Posterior vena cava (tissue), 2 donors: ENCODE results near the gene ACVR1C. TPM values are rescaled to one million over a fixed set of nuclear protein-coding genes. Genes with fewer than 3 reads are reported as not detected.
"Not testable (repeated sequence)": the region's sequence is repeated elsewhere in the genome, so short reads cannot be mapped to it uniquely, and the experiment has no call there.

Source experiments
- DNase-seq: peaks from one replicate; pipeline ENCODE4 v3.0.0-alpha.2; 2020; ENCODE audit warnings: low spot score
- intact Hi-C, 2 donors: fragments of 100-400 bp; cut with DNase I; formaldehyde crosslinking; loops; one replicate each; pipeline versions ENCODE4 v1.14.1 to v1.14.2; 2022 to 2023
- total RNA-seq, 2 donors: library from RNA; stranded (reverse); fragmentation: NEBNext Ultra II Directional; extraction: Animal tissue kit (Norgen Biotek cat#: 25700); gene quantifications; one replicate each; pipeline ENCODE4 v1.2.1, GENCODE V29; 2021
- donor health status: DM: yes; HTN: yes; CAD: no.
- donor health status: DM: yes; HTN: yes; CAD: no.

The ACVR1C gene
- total RNA-seq, 2 donors from 2014 or later = 0.19 to 0.52 TPM

GRCh38 chr2:157592374-157592773 lies 36.3 kb downstream of the ACVR1C start:
- no peak for DNase-seq
- intact Hi-C loops = no loop called here

- intact Hi-C loops = no loop called here
- no peak for DNase-seq
These were observed 41.1 kb downstream of the ACVR1C start for GRCh38 chr2:157587576-157587975.

GRCh38 chr2:157574165-157574564 lies 54.5 kb downstream of the ACVR1C start:
- no peak for DNase-seq
- intact Hi-C loops = no loop called here

GRCh38 chr2:157572725-157573124 lies 55.9 kb downstream of the ACVR1C start:
- intact Hi-C loops = no loop called here
- no peak for DNase-seq

GRCh38 chr2:157566623-157567022 lies 62.0 kb downstream of the ACVR1C start:
- intact Hi-C loops, DNase-seq: not testable (repeated sequence)

- intact Hi-C loops, DNase-seq: not testable (repeated sequence)
These were observed 62.6 kb downstream of the ACVR1C start for GRCh38 chr2:157566113-157566512.

- intact Hi-C loops = no loop called here
These were observed 63.1 kb downstream of the ACVR1C start for GRCh38 chr2:157565550-157565949.

GRCh38 chr2:157559890-157560289 lies 68.8 kb downstream of the ACVR1C start:
- no peak for DNase-seq
- intact Hi-C loops = no loop called here

More at GRCh38 chr2:157565550-157565949, 63.1 kb downstream of the ACVR1C start:
- DNase-seq = no peak

- intact Hi-C loops = no loop called here
- no peak for DNase-seq
These were observed 69.2 kb downstream of the ACVR1C start for GRCh38 chr2:157559461-157559860.

GRCh38 chr2:157559061-157559460 lies 69.6 kb downstream of the ACVR1C start:
- intact Hi-C loops = no loop called here
- DNase-seq = no peak

GRCh38 chr2:157557770-157558169 lies 70.9 kb downstream of the ACVR1C start:
- intact Hi-C loops = no loop called here

GRCh38 chr2:157540102-157540501 lies 88.6 kb downstream of the ACVR1C start:
- no peak for DNase-seq

More at GRCh38 chr2:157557770-157558169, 70.9 kb downstream of the ACVR1C start:
- no peak for DNase-seq

GRCh38 chr2:157538064-157538463 lies 90.6 kb downstream of the ACVR1C start:
- intact Hi-C loops = loop anchor here in 1 of 2 donors (5.0 kb wide), 1 partner anchor 221 kb away; no protein-coding TSS in a partner anchor
- DNase-seq = no peak

More at GRCh38 chr2:157540102-157540501, 88.6 kb downstream of the ACVR1C start:
- intact Hi-C loops = no loop called here

- intact Hi-C loops = loop anchor here in 1 of 2 donors (5.0 kb wide), 1 partner anchor 220 kb away; no protein-coding TSS in a partner anchor
These were observed 91.8 kb downstream of the ACVR1C start for GRCh38 chr2:157536815-157537214.

GRCh38 chr2:157528963-157529751 lies 99.5 kb downstream of the ACVR1C start:
- intact Hi-C loops = no loop called here
- DNase-seq = no peak

More at GRCh38 chr2:157536815-157537214, 91.8 kb downstream of the ACVR1C start:
- no peak for DNase-seq

GRCh38 chr2:157526070-157526469 lies 102.6 kb downstream of the ACVR1C start:
- intact Hi-C loops = no loop called here
- no peak for DNase-seq

- intact Hi-C loops = no loop called here
- DNase-seq = no peak
These were observed 105.1 kb downstream of the ACVR1C start for GRCh38 chr2:157523270-157524247.

GRCh38 chr2:157514966-157515365 lies 113.7 kb downstream of the ACVR1C start:
- DNase-seq, intact Hi-C loops: not testable (repeated sequence)

GRCh38 chr2:157509744-157510143 lies 118.9 kb downstream of the ACVR1C start:
- intact Hi-C loops = no loop called here
- DNase-seq = no peak

- intact Hi-C loops = no loop called here
- DNase-seq = no peak
These were observed 120.0 kb downstream of the ACVR1C start for GRCh38 chr2:157508676-157509075.
